WTC11 (cell line): ENCODE data around the gene TNK1.

Experiments used
- ESRRA ChIP-seq: sonication (generic); formaldehyde crosslinking; IDR thresholded peaks from 2 replicates; pipeline ENCODE4 v1.8.1; 2022; ENCODE audit warnings: mild to moderate bottlenecking, missing genetic modification reagents, borderline replicate concordance
- IRF2 ChIP-seq: sonication (generic); formaldehyde crosslinking; IDR thresholded peaks from 2 replicates; pipeline ENCODE4 v1.8.0; 2022; ENCODE audit warnings: low read depth, missing genetic modification reagents, borderline replicate concordance
- NFYB ChIP-seq: sonication (generic); formaldehyde crosslinking; conservative IDR thresholded peaks from 2 replicates; pipeline ENCODE4 v1.8.0; 2022; ENCODE audit warnings: low read depth, missing genetic modification reagents
- NR2C2 ChIP-seq: sonication (generic); formaldehyde crosslinking; IDR thresholded peaks from 2 replicates; pipeline ENCODE4 v1.8.0; 2022; ENCODE audit warnings: mild to moderate bottlenecking, missing genetic modification reagents
- RELA ChIP-seq: sonication (generic); formaldehyde crosslinking; IDR thresholded peaks from 2 replicates; pipeline ENCODE4 v1.8.1; 2022; ENCODE audit warnings: missing genetic modification reagents, mild to moderate bottlenecking, borderline replicate concordance
- ZBTB21 ChIP-seq: sonication (generic); formaldehyde crosslinking; IDR thresholded peaks from 2 replicates; pipeline ENCODE4 v1.8.1; 2023; ENCODE audit warnings: mild to moderate bottlenecking, missing genetic modification reagents, borderline replicate concordance
- ZNF263 ChIP-seq: sonication (generic); formaldehyde crosslinking; IDR thresholded peaks from 2 replicates; pipeline ENCODE4 v1.8.1; 2022; ENCODE audit warnings: low read depth, mild to moderate bottlenecking, moderate library complexity, missing genetic modification reagents
- TF ChIP-seq, protein P1 (sequence below): fragments of 200-600 bp; IDR thresholded peaks from 2 replicates; pipeline ENCODE4 v1.8.0; 2022; ENCODE audit warnings: antibody characterized with exemption
- TF ChIP-seq, protein P2 (sequence below): sonication (generic); formaldehyde crosslinking; IDR thresholded peaks from 2 replicates; pipeline ENCODE4 v1.8.1; 2022; ENCODE audit warnings: low read depth, mild to moderate bottlenecking, moderate library complexity, missing genetic modification reagents, borderline replicate concordance
- TF ChIP-seq, protein P3 (sequence below): fragments of 250-450 bp; sonication (Bioruptor Pico); IDR thresholded peaks from 2 replicates; pipeline ENCODE4 v1.9.0; 2021; ENCODE audit warnings: moderate library complexity, mild to moderate bottlenecking, inconsistent platforms, borderline replicate concordance
- TF ChIP-seq, protein P4 (sequence below): sonication (generic); formaldehyde crosslinking; IDR thresholded peaks from 2 replicates; pipeline ENCODE4 v1.8.0; 2023; ENCODE audit warnings: mild to moderate bottlenecking, missing genetic modification reagents

DNA sequence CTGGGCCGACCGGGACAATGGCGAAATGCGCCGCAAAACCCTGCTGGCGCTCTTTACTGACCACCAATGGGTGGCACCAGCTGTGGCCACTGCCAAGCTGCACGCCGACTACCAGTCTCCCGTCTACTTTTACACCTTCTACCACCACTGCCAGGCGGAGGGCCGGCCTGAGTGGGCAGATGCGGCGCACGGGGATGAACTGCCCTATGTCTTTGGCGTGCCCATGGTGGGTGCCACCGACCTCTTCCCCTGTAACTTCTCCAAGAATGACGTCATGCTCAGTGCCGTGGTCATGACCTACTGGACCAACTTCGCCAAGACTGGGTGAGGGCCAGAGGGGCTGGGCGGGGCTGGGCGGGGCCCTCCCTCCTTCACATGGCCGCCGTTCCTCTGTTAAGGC lies 34.9 kb downstream of the TNK1 start:
- no peak for TF ChIP-seq ZBTB21
- TF ChIP-seq, protein P1, sequence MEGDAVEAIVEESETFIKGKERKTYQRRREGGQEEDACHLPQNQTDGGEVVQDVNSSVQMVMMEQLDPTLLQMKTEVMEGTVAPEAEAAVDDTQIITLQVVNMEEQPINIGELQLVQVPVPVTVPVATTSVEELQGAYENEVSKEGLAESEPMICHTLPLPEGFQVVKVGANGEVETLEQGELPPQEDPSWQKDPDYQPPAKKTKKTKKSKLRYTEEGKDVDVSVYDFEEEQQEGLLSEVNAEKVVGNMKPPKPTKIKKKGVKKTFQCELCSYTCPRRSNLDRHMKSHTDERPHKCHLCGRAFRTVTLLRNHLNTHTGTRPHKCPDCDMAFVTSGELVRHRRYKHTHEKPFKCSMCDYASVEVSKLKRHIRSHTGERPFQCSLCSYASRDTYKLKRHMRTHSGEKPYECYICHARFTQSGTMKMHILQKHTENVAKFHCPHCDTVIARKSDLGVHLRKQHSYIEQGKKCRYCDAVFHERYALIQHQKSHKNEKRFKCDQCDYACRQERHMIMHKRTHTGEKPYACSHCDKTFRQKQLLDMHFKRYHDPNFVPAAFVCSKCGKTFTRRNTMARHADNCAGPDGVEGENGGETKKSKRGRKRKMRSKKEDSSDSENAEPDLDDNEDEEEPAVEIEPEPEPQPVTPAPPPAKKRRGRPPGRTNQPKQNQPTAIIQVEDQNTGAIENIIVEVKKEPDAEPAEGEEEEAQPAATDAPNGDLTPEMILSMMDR, result no peak
- no peak for TF ChIP-seq ESRRA (CRISPR knock-in tag)
- no peak for TF ChIP-seq RELA (CRISPR knock-in tag)
- TF ChIP-seq NFYB (CRISPR knock-in tag), result no peak
- TF ChIP-seq, protein P2, sequence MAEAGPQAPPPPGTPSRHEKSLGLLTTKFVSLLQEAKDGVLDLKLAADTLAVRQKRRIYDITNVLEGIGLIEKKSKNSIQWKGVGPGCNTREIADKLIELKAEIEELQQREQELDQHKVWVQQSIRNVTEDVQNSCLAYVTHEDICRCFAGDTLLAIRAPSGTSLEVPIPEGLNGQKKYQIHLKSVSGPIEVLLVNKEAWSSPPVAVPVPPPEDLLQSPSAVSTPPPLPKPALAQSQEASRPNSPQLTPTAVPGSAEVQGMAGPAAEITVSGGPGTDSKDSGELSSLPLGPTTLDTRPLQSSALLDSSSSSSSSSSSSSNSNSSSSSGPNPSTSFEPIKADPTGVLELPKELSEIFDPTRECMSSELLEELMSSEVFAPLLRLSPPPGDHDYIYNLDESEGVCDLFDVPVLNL (CRISPR knock-in tag), result no peak
- TF ChIP-seq, protein P3, sequence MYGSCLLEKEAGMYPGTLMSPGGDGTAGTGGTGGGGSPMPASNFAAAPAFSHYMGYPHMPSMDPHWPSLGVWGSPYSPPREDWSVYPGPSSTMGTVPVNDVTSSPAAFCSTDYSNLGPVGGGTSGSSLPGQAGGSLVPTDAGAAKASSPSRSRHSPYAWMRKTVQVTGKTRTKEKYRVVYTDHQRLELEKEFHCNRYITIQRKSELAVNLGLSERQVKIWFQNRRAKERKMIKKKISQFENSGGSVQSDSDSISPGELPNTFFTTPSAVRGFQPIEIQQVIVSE (CRISPR knock-in tag), result no peak
- no peak for TF ChIP-seq IRF2 (CRISPR knock-in tag)
- TF ChIP-seq NR2C2 (CRISPR knock-in tag), result no peak
- TF ChIP-seq, protein P4, sequence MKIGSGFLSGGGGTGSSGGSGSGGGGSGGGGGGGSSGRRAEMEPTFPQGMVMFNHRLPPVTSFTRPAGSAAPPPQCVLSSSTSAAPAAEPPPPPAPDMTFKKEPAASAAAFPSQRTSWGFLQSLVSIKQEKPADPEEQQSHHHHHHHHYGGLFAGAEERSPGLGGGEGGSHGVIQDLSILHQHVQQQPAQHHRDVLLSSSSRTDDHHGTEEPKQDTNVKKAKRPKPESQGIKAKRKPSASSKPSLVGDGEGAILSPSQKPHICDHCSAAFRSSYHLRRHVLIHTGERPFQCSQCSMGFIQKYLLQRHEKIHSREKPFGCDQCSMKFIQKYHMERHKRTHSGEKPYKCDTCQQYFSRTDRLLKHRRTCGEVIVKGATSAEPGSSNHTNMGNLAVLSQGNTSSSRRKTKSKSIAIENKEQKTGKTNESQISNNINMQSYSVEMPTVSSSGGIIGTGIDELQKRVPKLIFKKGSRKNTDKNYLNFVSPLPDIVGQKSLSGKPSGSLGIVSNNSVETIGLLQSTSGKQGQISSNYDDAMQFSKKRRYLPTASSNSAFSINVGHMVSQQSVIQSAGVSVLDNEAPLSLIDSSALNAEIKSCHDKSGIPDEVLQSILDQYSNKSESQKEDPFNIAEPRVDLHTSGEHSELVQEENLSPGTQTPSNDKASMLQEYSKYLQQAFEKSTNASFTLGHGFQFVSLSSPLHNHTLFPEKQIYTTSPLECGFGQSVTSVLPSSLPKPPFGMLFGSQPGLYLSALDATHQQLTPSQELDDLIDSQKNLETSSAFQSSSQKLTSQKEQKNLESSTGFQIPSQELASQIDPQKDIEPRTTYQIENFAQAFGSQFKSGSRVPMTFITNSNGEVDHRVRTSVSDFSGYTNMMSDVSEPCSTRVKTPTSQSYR (CRISPR knock-in tag), result no peak
- no peak for TF ChIP-seq ZNF263 (CRISPR knock-in tag)
